GM19238 (cell line): Measurements from ENCODE around the gene RANBP3L.
A peak's percentile ranks its signal among the peaks of the same experiment; 100 is the strongest.

Experiments used
- DNase-seq: peaks from one replicate; pipeline ENCODE4 v3.0.0; 2011; ENCODE audit warnings: low spot score; ENCODE audit not compliant: insufficient read length

The RANBP3L gene

DNA sequence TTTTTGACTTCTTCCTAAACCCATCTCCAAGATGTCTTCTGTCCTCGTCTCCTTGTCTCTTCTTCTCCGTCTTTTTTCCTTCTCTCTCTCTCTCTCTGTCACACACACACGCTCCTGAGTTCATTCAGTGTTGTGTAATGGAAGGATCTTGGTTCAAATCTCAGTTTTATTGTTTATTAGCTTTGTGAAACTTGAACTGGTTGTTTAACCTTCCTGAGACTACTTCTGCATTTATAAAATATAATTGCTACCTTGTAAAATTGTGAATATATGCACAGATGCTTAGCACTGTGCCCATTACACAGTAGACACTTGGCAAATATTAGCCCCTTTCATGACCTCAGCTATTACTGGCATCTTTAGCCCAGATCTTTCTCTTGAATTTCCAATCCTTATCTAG, 57.6 kb downstream of the RANBP3L start:
- no peak for DNase-seq

DNA sequence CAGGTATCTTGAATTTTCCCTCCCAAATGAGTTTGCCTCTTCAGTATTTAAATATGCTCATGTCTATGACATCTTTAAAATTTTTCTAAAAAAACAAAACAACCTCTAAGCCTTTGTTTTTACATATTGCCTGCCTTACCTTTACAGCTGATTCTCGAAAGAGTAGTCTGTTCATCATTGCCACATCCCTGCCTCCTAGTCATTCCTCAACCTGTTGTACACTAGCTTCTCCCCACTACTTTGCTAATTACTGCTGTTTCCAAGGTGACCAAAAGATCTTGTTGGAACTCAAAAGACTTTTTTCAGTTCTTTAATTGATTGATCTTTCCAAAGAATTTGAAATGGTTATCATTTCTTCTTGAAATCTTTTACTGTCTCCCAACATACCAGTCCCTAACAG, 58.0 kb downstream of the RANBP3L start:
- DNase-seq, result no peak

DNA sequence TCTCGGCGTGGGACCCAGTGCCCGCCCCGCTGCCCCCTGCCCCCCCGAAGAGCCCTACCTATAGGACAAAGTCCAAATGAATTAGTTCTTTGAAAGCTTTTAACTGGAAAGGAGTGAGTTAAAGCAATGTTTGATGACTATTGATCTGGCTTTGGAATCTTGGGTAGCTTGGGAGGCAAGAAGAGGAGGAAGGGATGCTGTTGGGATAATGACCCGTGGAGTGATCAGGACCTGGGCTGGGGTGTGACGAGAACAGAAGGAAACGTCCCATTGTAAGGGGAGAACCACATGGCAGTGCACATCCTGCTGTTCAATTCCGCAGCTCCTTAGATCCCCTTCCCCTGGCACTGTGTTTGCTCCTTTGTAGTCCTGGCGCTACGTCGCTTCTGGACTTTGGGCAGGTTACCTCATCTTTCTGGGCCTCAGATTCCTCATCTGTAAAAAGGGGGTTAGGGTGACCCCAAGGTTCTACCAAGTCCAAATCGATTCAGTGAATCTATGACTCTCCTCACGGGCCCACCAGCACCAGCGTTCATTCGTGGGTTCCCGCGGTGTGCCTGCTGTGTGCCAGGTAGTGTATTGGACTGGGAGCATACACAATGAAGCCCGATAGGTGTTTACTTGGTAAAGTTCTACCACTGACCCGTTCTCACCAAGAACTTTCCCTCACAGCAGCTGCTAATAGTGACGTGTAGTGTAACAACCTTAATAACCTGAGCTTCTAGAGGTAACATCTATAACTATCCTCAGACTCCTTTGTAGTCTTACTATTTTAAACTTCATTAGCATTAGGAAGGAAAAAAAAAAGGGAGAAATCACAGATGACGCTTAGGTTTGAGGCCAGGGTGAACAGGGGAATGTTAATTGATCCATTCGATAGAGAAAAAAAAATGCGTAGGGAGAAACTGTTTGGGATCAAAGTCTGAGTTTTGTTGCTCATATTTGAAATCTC, 58.9 kb downstream of the RANBP3L start:
- no peak for DNase-seq

DNA sequence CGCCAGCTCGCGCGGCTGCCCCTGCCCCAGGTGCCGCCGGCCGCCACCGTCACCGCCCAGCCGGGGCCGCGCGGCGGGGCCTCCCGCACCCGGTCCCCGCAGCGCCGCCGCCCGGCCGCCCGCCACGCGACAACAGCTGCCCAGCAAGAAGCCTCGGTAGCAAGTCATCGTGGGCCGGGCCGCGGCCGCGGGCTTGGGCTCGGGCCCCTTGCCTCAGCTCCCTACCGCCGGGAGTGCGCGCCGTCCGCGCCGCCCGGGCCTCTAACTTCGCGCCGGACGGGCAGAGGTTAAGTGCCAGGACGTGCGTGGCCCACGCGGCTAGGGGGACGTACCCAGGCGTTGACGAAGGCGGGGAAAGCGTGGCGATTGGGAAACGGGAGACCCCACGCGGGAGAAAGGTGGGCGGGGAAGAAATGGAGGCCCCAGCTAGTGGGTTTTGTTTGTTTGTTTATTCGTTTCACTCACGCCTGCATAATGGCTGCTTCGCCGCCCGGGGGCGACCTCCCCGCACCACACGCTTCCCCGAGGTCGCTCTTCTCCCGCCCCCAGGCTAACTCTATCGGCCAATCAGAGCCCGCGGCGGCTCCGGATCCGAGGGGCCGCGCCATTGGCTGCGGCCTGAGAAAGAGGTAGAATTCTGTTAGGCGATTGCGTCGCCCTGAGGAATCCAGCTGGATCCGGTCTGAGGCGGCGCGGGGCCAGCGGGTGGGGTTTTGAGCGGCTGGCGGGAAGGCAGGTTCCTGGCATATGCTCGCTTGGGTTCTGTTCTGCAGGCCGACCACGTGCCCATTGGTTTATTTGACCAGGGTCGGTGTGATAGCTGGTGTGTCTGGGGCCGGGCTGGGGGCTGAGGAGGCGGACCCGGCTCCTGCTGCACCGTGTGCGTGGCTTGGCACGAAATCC, 59.8 kb downstream of the RANBP3L start, which contains the start of gene NADK2:
NADK2 (minus strand) TSS at position 295 of the 903 bp plus-strand sequence; CDS start at position 168, 127 bp downstream.
- DNase-seq, result peak; percentile 87

DNA sequence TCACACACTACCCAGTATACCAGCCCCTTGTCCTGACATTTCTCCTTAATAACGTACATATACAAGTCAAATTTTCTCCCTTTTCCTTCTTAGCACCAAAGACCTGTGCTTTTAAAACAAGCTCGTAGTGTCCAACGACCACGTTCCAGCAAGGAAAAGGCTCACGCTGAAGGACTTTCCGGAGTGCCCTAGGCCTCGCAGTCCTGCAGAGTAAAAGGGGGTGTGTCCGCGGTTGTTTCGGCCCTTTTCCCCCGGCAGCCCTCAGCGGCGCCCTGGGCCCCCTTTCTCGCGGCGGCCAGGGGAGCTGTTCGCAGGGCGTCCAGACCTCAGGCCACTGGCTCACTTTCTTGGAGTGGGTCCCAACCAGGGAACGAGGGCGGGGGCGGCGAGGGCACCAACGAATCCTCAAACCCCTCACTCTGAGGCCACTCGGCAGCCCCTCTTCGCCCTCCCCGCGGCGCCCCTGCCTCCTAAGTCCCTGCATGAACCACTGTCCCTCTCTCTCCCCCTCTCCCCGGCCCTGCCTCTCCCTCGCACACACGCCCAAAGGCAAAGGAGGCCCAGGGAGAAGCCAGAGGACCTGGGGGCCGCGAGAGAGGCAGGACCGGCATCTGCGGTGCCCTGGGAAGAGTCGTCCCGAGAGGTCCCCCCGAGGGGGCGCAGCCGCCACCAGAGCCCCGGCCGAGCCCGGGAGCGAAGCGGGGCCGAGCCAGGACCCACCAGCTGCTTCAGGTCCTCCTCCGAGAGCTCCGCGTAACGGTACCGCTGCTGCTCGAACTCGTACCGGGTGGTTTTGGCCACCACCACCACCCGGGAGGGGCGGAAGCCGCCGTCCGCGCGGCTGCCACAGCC, 60.7 kb downstream of the RANBP3L start:
- peak; percentile 26 for DNase-seq

DNA sequence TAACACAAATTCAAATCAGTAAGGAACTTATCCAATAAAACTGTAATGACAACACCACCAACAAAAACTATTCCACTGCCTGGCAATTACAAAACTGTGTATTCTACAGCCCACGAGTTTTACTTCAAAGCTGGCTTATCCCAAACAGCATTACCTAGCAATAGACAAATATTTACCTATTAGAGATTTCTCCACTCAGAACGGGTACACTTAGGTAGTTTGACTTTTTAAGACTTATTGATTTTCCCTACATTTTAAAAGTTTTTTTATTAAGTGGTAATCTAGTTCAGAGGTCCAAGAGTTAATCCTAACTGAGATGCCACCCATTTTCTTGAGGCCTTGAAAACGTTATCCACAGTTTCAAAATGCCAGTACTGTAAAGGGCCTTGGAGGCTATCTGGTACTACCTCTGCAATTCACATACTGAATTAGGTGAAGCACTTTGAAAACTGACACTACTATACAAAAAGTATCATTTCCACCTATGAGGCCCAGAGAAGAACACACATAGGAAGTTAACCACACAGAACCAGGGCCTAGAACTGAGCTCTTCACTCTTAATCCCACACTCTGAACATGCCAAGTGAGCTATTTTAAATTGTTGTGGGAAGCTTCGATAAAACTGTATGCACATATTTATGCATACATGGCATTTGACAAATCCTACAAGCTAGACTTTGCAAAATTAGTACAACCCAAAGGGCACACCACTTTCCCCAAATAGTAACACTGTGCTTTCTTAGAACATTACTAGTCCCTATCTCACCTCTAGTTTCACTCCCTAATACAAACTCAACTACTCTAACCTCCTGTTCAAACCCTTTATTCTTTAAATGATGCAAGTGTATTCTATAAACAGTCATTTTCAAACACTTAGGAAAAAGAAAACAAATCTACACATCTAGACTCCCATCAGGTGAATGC, 62.1 kb downstream of the RANBP3L start:
- no peak for DNase-seq

DNA sequence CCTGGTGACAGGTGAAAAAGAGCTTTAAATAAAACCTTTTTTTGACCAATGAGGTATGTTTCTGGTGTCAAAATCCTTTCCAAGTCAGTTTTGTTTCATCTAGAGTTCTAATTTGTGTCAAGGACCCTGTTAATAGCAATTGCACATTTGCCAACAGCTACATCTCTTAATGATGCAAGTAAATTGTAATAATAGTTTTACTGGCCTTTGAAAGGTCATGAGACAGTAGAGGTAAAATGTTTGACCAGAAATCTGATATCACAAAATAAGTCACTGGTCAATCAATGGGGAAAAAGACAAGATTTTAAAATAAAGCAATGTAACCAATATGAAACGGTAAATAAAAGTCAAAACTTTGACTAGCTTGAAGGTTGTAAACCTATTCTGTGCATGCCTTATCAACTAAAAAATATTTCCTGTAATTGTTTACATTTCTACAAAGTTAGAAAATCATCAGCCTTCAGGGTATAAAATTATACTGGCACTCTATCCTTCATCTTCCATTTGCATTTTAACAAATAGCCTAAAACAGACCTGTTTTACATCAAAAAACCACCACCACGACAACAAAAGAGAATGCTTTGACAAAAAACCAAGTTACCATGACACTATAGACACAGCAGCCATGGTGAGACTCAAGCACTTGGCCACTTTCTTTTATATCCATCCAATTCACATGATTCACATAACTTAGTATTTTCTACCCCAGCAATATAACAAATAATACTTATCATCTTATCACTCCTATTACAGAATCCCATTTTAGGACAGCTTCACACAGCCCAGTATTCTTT, 63.0 kb downstream of the RANBP3L start:
- no peak for DNase-seq

DNA sequence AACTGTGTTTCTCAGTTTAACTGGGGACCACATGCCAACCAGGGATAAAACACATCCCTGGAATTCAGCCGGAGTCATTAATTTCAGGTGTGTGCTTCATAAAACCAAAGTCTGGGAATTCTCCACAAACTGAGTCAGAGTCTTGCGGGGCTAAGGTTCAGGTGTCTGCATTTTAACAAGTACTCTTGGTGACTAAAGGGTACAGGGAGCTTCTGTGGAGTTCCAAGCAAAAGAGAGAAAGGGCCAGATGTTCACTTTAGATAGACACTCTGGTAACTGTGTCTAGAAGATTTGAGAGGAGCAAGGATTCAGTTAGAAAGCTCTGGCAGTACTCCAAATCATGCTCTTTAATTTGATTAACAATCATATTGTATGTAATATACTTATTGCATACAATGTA, 64.0 kb downstream of the RANBP3L start:
- DNase-seq, result no peak

DNA sequence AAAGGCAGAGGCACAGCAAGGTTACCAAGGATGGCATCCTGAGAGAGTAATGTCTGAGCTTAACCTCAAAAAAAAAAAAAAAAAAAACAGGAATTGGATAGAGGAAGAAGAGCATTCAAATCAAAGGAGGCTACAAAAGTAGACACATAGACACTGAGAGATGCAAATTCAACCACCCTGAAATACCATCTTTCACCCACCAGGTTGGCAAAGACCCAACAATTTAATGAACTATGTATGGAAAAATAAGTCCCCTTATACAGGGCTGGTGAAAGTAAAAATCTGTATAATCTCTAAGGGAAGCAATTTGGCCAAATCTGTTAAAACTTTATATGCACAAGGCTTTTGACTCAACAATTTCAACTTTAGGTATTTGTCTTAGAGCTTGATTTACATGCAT, 64.9 kb downstream of the RANBP3L start:
- no peak for DNase-seq

DNA sequence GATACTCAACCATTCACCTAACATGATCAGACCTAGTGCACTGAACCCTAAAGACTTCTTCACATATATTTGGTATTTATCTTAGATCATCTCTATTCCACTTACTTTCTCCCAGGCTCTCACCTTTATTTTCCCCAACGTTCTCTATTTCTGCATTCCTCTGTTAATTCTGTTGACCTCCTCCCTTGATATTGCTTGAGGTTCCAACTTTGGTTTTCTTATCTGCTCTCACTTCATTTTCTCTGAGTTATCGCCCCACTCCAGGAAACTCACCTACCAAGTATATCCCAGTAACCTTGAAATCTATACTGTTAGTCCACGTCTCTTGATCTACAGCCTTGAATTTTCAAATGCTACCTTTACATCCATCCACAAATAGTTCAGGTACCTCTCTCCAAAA, 69.2 kb downstream of the RANBP3L start:
- no peak for DNase-seq

DNA sequence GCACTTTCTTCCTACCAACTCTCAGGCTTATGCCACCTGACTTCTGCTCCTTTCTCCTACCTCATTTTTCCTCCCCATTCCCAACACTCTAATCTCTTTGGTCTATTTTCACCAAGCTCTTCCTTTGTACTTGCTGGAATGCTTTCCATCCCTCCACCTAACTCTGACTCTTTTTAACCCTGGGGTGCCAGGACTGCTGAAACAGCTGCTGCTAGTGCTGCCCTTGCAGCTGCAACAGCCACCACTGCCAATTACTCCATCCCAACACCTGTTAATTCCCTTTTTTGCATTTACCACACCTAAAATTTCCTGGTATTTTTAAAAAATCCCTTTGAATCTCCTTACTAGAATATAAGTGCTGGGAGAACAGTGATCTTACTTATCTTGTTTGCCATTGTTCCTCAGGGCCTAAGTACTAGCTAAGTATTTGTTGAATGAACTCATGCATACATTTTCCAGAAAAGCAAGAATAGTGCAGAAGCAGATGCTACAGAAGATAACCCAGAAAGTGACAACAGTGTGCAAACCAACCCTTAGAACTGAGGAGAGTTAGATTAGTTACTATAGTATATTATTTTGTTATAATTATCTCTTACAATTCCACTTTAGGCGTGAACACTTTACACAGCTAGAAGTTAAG, 71.4 kb downstream of the RANBP3L start:
- no peak for DNase-seq

DNA sequence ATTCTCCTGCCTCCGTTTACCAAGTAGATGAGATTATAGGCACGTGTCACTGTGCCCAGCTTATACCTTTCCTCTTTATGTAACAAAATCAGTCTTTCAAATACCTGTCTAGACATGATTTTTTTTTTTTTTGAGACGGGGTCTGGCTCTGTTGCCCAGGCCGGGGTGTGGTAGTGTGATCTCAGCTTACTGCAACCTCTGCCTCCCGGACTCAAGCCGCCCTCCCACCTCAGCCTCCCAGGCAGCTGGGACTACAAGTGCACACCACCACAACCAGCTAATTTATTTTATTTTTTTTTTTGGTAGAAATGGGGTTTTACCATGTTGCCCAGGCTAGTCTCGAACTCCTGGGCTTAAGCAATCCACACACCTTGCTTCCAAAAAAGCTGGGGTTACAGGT, 73.2 kb downstream of the RANBP3L start:
- DNase-seq, result no peak

DNA sequence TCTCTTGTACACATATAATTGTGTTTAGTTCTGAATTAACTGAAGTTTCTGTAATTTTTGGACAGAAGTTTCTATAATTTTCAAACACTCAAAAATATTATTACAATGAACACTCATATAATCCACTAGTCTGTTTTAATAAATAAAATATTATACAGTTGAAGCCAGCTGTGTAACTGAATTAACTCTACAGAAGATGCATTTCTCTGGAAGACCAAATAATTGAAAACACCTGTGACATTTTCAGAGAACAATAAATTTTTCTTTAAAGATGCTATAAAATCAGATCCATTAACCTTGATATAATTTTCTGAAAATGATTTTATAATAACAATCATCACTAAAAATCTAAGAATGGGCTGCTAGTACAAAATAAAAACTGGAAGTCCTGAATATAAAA, 74.7 kb downstream of the RANBP3L start:
- DNase-seq, result no peak

DNA sequence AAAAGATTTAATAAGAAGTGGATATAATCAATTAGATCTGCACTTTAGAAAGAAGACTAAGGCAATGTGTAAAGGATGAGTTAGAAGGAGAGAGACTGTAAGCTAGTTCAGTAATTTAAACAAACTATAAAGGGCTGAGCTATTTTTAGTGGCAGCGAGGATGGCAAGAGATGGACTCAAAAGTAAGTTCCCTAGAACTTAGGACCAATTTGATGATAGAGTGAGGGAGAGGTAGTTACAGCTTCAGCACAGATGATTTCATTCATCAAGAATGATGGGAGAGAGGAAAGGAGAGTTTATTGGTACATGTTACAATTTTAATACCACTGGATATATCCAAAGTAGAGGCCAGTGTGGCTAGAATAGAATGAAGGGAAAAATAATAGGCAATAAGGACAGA, 79.1 kb downstream of the RANBP3L start:
- no peak for DNase-seq

DNA sequence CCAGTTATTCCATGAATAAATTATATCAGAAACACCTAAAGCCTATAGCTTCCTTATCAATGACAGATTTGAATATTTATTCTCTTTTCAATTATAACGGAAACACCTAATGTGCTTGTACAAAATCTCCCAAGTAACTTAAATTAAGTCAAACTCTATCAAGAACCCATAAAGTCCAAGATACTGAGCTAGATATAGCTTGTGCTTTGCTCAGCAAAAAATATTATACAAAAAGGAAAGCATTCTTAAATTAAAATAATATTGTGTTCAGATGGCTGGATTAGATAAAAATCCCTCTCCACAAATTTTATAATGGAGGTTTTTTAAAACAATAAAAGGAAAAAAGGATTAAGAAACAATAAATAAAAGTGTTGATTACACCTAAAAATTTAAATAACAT, 83.7 kb downstream of the RANBP3L start:
- no peak for DNase-seq

DNA sequence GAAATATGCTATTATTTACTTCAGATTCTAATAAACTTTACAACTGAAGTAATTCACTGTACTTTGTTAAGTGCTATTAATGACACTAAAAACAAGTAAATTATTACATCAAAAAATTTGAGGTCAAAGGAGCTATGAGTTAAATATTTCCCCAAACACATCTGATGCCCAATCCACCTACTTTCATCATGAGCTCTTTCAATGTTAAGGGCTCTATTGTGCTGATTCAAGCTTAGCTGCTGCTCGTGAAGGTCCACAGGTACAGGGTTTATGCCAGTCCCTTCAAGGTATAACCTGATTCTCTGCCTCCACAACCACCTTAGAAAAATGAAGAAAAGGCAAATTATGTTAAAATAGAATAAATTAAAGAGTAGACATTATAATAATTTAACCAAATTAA, 84.1 kb downstream of the RANBP3L start:
- DNase-seq, result no peak

DNA sequence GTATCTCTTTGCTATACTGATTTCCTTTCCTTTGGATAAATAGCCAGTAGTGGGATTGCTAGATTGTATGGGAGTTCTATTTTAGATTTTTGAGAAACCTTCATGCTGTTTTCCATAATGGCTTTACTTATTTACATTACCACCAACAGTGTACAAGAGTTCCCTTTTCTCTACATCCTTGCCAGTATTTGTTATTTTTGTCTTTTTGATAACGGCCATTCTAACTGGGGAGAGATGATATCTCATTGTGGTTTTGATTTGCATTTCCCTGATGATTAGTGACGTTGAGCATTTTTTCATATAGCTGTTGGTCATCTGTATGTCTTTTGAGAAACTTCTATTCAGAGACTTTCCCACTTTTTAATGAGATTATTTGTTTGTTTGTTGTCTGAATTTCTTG, 85.8 kb downstream of the RANBP3L start:
- no peak for DNase-seq

DNA sequence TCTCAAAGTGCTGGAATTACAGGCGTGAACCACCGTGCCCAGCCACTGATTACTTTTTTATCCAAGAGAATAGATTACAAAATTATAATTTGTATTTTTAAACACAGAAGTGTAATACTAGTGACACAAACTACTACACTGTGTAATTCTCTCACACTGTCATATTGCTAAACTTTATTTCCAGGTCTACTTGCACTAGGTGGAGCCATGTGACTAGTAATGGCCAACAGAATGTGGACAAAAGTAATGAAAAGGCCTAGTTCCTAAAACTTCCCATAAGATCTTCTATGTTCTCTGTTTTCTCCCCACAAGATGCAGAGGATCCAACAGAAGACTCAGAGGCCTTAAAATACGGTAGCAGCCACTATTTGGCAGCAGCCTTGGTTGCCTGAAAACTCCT, 87.3 kb downstream of the RANBP3L start:
- DNase-seq, result no peak

DNA sequence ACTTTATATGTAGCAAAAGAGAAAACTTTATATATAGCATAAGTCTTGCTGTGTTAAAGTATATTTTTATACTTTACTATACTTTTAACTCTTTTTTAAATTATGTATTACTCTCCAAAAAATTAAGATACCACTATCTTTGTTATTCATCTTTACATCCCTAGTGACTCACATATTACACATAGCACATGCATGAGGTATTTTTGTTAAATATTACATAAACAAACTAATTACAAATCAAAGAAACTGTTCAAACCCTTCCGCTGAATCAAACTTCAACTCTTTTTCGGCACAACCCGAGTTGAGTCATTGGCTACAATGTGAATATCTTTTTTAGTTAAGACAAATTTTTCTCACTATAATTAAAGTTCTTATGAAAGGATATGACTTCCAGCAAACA, 92.0 kb downstream of the RANBP3L start:
- DNase-seq, result no peak
